Ovary (tissue), 9 donors: Measurements from ENCODE around the gene EML6. TPM values are rescaled to one million over a fixed set of nuclear protein-coding genes. Genes with fewer than 3 reads are reported as not detected.

Source experiments
- DNase-seq, 5 donors: peaks; one replicate each; pipeline ENCODE4 v3.0.0-alpha.2; 2019 to 2020
- H3K27ac ChIP-seq, 2 donors: fragments of 200-600 bp; one replicate each; pipeline versions ENCODE4 v1.5.1 to v1.8.0; 2019 to 2022
- H3K27me3 ChIP-seq: fragments of 200-600 bp; one replicate; pipeline ENCODE4 v1.8.0; 2022
- H3K36me3 ChIP-seq: fragments of 200-600 bp; sonication (generic); one replicate; pipeline ENCODE4 v1.5.1; 2019
- H3K4me1 ChIP-seq: one replicate; pipeline ENCODE4 v1.8.1; 2013; ENCODE audit warnings: mild to moderate bottlenecking, moderate library complexity; ENCODE audit not compliant: insufficient read depth
- H3K4me3 ChIP-seq: fragments of 200-600 bp; sonication (generic); one replicate; pipeline ENCODE4 v1.5.1; 2017
- H3K9me3 ChIP-seq, 2 donors: fragments of 200-600 bp in 1 of 2; sonication (generic) in 1 of 2; one replicate each; pipeline versions ENCODE4 v1.5.1 to v1.8.1; 2013 to 2019; ENCODE audit warnings: mild to moderate bottlenecking in 1 of 2, moderate library complexity in 1 of 2
- CTCF ChIP-seq, 3 donors: fragments of 450-650 bp in 2 of 3; fragments of 200-600 bp in 1 of 3; IDR thresholded peaks; one replicate each; pipeline versions ENCODE4 v1.5.1 to v1.8.0; 2016 to 2022; ENCODE audit warnings: antibody characterized with exemption in 3 of 3, mild to moderate bottlenecking in 1 of 3
- EP300 ChIP-seq: sonication (generic); formaldehyde crosslinking; IDR thresholded peaks from one replicate; pipeline ENCODE4 v1.6.1; 2017; ENCODE audit warnings: antibody characterized with exemption
- POLR2A ChIP-seq: fragments of 450-650 bp; IDR thresholded peaks from one replicate; pipeline ENCODE4 v1.6.1; 2017; ENCODE audit warnings: antibody characterized with exemption, mild to moderate bottlenecking, moderate library complexity
- WGBS, 3 donors: extraction: QIAGEN DNeasy Blood & Tissue Kit in 1 of 3; methylation state at CpG; one replicate each; pipeline versions ENCODE4 v1.1.5 to v1.1.7; 2013 to 2017; 5-methylcytosine and 5-hydroxymethylcytosine counted together
- intact Hi-C, 4 donors: fragments of 100-400 bp; cut with DNase I; formaldehyde crosslinking; loops; one replicate each; pipeline versions ENCODE4 v1.11.0 to v1.15.1; 2022 to 2023
- polyA plus RNA-seq, 2 donors: library from polyadenylated mRNA; stranded (reverse); fragments of 200-250 nt in 1 of 2; fragments of 350-450 nt in 1 of 2; fragmentation: Illumina TruSeq in 1 of 2; extraction: RNeasy Lipid Tissue Mini Kit (QIAGEN cat#74804) in 1 of 2; gene quantifications; one replicate each; pipeline ENCODE4 v1.2.3, GENCODE V29; 2013 to 2014
- total RNA-seq, 7 donors: library from RNA; depleted of rRNA in 2 of 7; stranded (reverse); fragments of >200 nt in 2 of 7; fragmentation: NEBNext Ultra II Directional in 3 of 7; extraction: Animal tissue kit (Norgen Biotek cat#: 25700) in 3 of 7; gene quantifications; one replicate each; pipeline versions ENCODE4 v1.1.0 to v1.2.4, GENCODE V29; 2016 to 2023
- donor health status: DM: no; HTN: no; CAD: no; lungs with moderate emphysema.
- donor health status: DM: no; HTN: no; CAD: no.
- donor health status: Bipolar disorder and iron deficiency.
- donor health status: DM: yes; HTN: yes; CAD: no.
- donor health status: DM: no; HTN: no; CAD: no.
- donor health status: DM: yes; HTN: yes; CAD: no.

EML6 gene
- total and polyA plus RNA-seq, 9 donors, result 0.22 to 3.7 (median 0.48) TPM

- no peak overlapping the region for H3K4me3 ChIP-seq
- 84 to 91% (median 88%) methylated on average over 3 of the region's 3 CpGs for WGBS, 3 donors
Observed at GRCh38 chr2:54783349-54783748, 59.9 kb downstream of the EML6 start.

DNA sequence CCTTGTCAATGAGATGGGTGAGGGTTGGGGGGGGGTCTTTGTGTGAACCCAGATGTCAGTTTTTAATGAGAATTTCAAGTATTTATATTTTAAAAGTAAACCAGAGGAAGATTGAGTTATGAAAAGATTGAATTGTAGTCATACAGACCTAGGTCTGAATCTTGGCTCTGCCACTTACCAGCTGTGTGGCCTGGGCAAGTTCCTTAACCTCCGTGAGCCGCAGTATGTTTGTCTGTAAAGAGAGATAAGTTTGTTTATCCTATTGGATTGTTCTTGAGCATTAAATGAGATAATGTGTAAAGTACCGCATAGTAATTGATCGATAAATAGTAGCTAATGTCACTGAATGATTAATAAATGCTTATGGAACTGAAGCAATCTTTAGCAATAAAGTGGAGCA lies 63.8 kb downstream of the EML6 start:
- no peaks in the 10 kb centered on the region for H3K36me3 ChIP-seq
- TF ChIP-seq POLR2A (no peak), CTCF (IDR thresholded peaks at IDR 0.05) (no peak), EP300 (no peak)
- intact Hi-C loops, result no loop called here
- 72 to 92% (median 90%) methylated on average over 4 of the region's 4 CpGs for WGBS, 3 donors
- H3K27me3 ChIP-seq, result no peaks in the 10 kb centered on the region
- no peak overlapping the region for H3K27ac ChIP-seq
- no peak overlapping the region for H3K4me3 ChIP-seq
- DNase-seq, result no peak
- H3K9me3 ChIP-seq, result no peaks in the 10 kb centered on the region
- H3K4me1 ChIP-seq, result no peaks in the 10 kb centered on the region

More at GRCh38 chr2:54783349-54783748, 59.9 kb downstream of the EML6 start:
- TF ChIP-seq POLR2A (no peak), EP300 (no peak)
- no peak overlapping the region for H3K27ac ChIP-seq
- no peaks in the 10 kb centered on the region for H3K9me3 ChIP-seq
- no peaks in the 10 kb centered on the region for H3K36me3 ChIP-seq
- no peaks in the 10 kb centered on the region for H3K27me3 ChIP-seq
- H3K4me1 ChIP-seq, result no peaks in the 10 kb centered on the region
- intact Hi-C loops, result no loop called here
- no peak for DNase-seq

DNA sequence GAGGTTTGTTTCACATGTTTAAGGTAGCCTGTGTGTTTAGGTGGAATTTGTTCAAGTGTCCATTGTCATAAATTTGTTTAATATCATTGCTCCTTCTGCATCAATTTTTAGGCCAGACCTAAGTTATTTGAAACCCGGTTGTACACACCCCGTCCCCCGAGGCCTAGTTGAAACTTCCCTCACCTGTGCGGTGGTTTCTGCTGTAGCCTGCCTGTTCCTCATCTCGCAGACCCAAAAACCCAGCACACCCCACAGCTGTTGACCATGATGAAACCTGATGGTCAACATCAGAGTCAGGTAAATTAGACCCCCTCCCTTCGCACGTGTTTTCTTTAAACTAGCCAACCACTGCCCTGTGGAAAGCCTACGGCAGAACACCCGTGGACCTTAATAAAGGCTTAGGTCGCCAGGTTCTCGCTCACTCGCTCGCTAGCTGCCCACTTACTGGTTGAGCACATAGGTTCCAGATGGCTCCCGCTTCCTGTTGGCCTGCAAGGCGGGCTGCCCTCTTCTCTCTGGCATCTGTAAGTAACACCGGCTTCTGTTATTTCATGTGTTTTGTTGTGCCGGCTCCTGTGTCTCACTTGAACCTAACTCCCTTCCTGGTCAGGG lies 64.4 kb downstream of the EML6 start:
- no peaks in the 10 kb centered on the region for H3K4me1 ChIP-seq
- TF ChIP-seq EP300, result no peak
- no peak for TF ChIP-seq CTCF (IDR thresholded peaks at IDR 0.05)
- TF ChIP-seq POLR2A, result no peak
- no peaks in the 10 kb centered on the region for H3K27me3 ChIP-seq
- no peaks in the 10 kb centered on the region for H3K9me3 ChIP-seq
- intact Hi-C loops, result no loop called here
- H3K27ac ChIP-seq, result no peak overlapping the region
- WGBS, 3 donors, result 94 to 96% (median 95%) methylated on average over 17 of the region's 17 CpGs
- H3K36me3 ChIP-seq, result no peaks in the 10 kb centered on the region
- DNase-seq, result no peak
- H3K4me3 ChIP-seq, result no peak overlapping the region

GRCh38 chr2:54789878-54790277 lies 66.4 kb downstream of the EML6 start:
- intact Hi-C loops, result no loop called here
- TF ChIP-seq POLR2A (no peak), CTCF (IDR thresholded peaks at IDR 0.05) (no peak), EP300 (no peak)

DNA sequence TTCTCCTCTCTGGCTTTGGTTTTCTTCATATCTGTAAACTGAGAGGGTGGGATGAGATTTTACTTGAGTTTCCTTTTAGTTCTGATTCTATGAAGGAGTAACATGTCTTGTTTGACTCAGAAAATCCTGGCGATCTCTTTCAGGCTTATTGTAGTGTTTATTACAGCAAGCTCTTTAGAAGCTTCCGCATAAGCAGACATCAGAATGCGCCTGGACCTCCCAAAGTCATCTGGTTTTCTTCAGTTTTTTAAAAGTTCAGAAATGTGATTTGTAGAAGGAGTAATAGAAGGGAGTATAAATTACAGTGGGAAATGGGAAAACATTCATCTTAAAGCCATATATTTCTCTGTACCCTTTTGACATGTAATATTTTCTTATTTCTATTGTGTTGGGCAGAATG lies 68.4 kb downstream of the EML6 start:
- Histone ChIP-seq H3K4me1 (no peaks in the 10 kb centered on the region), H3K4me3 (no peak overlapping the region), H3K9me3 (no peaks in the 10 kb centered on the region), H3K27ac (no peak overlapping the region), H3K27me3 (no peaks in the 10 kb centered on the region), H3K36me3 (no peaks in the 10 kb centered on the region)
- TF ChIP-seq CTCF (IDR thresholded peaks at IDR 0.05) (no peak), POLR2A (no peak), EP300 (no peak)
- WGBS, 3 donors, result 66 to 69% (median 68%) methylated on average over 3 of the region's 3 CpGs
- no peak for DNase-seq
- intact Hi-C loops, result no loop called here

More at GRCh38 chr2:54789878-54790277, 66.4 kb downstream of the EML6 start:
- H3K27me3 ChIP-seq, result no peaks in the 10 kb centered on the region
- H3K4me3 ChIP-seq, result no peak overlapping the region
- no peak for DNase-seq
- no peak overlapping the region for H3K27ac ChIP-seq
- H3K4me1 ChIP-seq, result no peaks in the 10 kb centered on the region
- WGBS, 3 donors, result 90 to 96% (median 95%) methylated on average over 2 of the region's 2 CpGs
- H3K36me3 ChIP-seq, result no peaks in the 10 kb centered on the region
- H3K9me3 ChIP-seq, result no peaks in the 10 kb centered on the region
